OCI-M1 (cell line): ENCODE results near the gene TLR8.

ENCODE experiments used
- DNase-seq: peaks from one replicate; lab custom pipeline; 2025; lab: John Stamatoyannopoulos, UW

The TLR8 gene

GRCh38 chrX:12966151-12966550 lies 59.7 kb downstream of the TLR8 start:
- no peak for DNase-seq

GRCh38 chrX:12967711-12968465 lies 61.5 kb downstream of the TLR8 start:
- DNase-seq: no peak

- no peak for DNase-seq
Measured at GRCh38 chrX:12970691-12971202, 64.3 kb downstream of the TLR8 start.

GRCh38 chrX:12971282-12972003 lies 65.0 kb downstream of the TLR8 start:
- DNase-seq: no peak

GRCh38 chrX:12972243-12972642 lies 65.8 kb downstream of the TLR8 start:
- no peak for DNase-seq
